Keratinocyte (primary cell): ENCODE measurements around the gene NKIRAS1.

Experiments used
- EZH2 ChIP-seq: IDR thresholded peaks from one replicate; pipeline ENCODE4 v1.6.1; 2012; ENCODE audit warnings: inconsistent platforms, mild to moderate bottlenecking, low read length, moderate library complexity
- TF ChIP-seq, protein P1 (sequence below), 3 experiments: IDR thresholded peaks in 1 of 3; conservative IDR thresholded peaks in 1 of 3; optimal IDR thresholded peaks in 1 of 3; 2 replicates in 2 of 3; 3 replicates in 1 of 3; pipeline versions ENCODE3 to v1.5.1; 2011; ENCODE audit warnings: low read length in 3 of 3, mild to moderate bottlenecking in 3 of 3, moderate library complexity in 2 of 3, control low read depth in 1 of 3, inconsistent platforms in 1 of 3; ENCODE audit not compliant: insufficient read depth in 2 of 3; ENCODE audit errors: extremely low read depth in 1 of 3

DNA sequence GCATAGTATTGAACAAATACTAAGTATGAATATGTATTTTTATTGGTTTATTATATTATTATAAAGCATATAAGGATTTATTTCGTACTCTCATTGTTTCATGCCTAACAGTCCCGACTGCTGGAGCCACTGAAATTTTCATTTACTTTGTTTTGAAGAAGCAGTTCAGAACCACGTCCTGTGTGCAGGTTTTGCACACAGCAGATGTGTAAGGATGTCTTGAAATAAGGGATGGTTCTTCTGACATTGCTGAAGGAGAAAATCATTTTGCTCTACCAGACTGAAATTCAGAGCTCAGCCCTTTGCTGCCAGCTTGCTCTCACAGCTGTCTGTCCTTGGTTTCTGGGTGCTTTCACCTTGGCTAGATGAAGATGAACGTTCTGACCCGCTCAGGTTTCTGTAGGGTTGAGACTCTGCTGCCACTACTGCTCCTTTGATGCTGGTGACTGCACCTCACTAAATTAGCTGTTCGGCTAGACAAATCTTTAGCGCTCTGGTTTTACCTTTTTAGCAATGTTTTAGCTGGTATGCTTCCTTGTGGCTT lies 56.9 kb downstream of the NKIRAS1 start:
- TF ChIP-seq, protein P1, sequence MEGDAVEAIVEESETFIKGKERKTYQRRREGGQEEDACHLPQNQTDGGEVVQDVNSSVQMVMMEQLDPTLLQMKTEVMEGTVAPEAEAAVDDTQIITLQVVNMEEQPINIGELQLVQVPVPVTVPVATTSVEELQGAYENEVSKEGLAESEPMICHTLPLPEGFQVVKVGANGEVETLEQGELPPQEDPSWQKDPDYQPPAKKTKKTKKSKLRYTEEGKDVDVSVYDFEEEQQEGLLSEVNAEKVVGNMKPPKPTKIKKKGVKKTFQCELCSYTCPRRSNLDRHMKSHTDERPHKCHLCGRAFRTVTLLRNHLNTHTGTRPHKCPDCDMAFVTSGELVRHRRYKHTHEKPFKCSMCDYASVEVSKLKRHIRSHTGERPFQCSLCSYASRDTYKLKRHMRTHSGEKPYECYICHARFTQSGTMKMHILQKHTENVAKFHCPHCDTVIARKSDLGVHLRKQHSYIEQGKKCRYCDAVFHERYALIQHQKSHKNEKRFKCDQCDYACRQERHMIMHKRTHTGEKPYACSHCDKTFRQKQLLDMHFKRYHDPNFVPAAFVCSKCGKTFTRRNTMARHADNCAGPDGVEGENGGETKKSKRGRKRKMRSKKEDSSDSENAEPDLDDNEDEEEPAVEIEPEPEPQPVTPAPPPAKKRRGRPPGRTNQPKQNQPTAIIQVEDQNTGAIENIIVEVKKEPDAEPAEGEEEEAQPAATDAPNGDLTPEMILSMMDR (optimal IDR thresholded peaks at IDR 0.05 in 1 of 3, IDR thresholded peaks at IDR 0.05 in 1 of 3, conservative IDR thresholded peaks at IDR 0.05 in 1 of 3; ENCODE audit: extremely low read depth in 1 of 3, insufficient read depth in 2 of 3, low read length in 3 of 3) = no peak
- TF ChIP-seq EZH2 = no peak
